SK-N-SH treated with all-trans-retinoic acid at 6 μM for 48 hours (cell line): ENCODE data around the gene BLM.

Experiments used
- ATAC-seq: fragments of 200-7000 bp; cut with Tn5 transposase; 3 replicates; pipeline ENCODE4 v1.9.1; 2020; ENCODE audit warnings: mild to moderate bottlenecking, moderate library complexity
- BACH2 ChIP-seq: fragments of 250-450 bp; sonication (Bioruptor Pico); IDR thresholded peaks from 2 replicates; pipeline ENCODE4 v1.9.0; 2021; ENCODE audit warnings: mild to moderate bottlenecking, borderline replicate concordance
- CSDC2 ChIP-seq: fragments of 250-450 bp; sonication (Bioruptor Pico); IDR thresholded peaks from 2 replicates; pipeline ENCODE4 v1.5.0; 2020; ENCODE audit warnings: mild to moderate bottlenecking, moderate library complexity
- CSRNP3 ChIP-seq: fragments of 250-450 bp; sonication (Bioruptor Pico); IDR thresholded peaks from 2 replicates; pipeline ENCODE4 v1.5.1; 2021; ENCODE audit warnings: mild to moderate bottlenecking, moderate library complexity
- ESRRG ChIP-seq: fragments of 250-450 bp; sonication (Bioruptor Pico); IDR thresholded peaks from 2 replicates; pipeline ENCODE4 v1.6.1; 2021; ENCODE audit warnings: mild to moderate bottlenecking
- GLIS3 ChIP-seq: fragments of 250-450 bp; sonication (Bioruptor Pico); IDR thresholded peaks from 2 replicates; pipeline ENCODE4 v1.5.0; 2020; ENCODE audit warnings: mild to moderate bottlenecking, moderate library complexity
- ISL1 ChIP-seq: fragments of 250-450 bp; sonication (Bioruptor Pico); IDR thresholded peaks from 2 replicates; pipeline ENCODE4 v2.1.2; 2022; ENCODE audit warnings: mild to moderate bottlenecking, moderate library complexity
- OSR1 ChIP-seq: fragments of 250-450 bp; sonication (Bioruptor Pico); IDR thresholded peaks from 2 replicates; pipeline ENCODE4 v1.8.0; 2022; ENCODE audit warnings: moderate library complexity, mild to moderate bottlenecking, inconsistent platforms
- PATZ1 ChIP-seq: fragments of 250-450 bp; sonication (Bioruptor Pico); IDR thresholded peaks from 2 replicates; pipeline ENCODE4 v1.8.0; 2020; ENCODE audit warnings: mild to moderate bottlenecking, moderate library complexity, borderline replicate concordance
- POU6F1 ChIP-seq: fragments of 250-450 bp; sonication (Bioruptor Pico); IDR thresholded peaks from 2 replicates; pipeline ENCODE4 v1.8.0; 2021; ENCODE audit warnings: low read depth, mild to moderate bottlenecking, moderate library complexity, borderline replicate concordance
- PPARA ChIP-seq: fragments of 250-450 bp; sonication (Bioruptor Pico); IDR thresholded peaks from 2 replicates; pipeline ENCODE4 v1.5.0; 2020; ENCODE audit warnings: mild to moderate bottlenecking, borderline replicate concordance
- RARB ChIP-seq: fragments of 250-450 bp; sonication (Bioruptor Pico); IDR thresholded peaks from 2 replicates; pipeline ENCODE4 v1.8.0; 2021; ENCODE audit warnings: mild to moderate bottlenecking, moderate library complexity
- SNAI2 ChIP-seq: fragments of 250-450 bp; sonication (Bioruptor Pico); IDR thresholded peaks from 2 replicates; pipeline ENCODE4 v1.5.0; 2020; ENCODE audit warnings: mild to moderate bottlenecking, moderate library complexity
- TCF4 ChIP-seq: fragments of 250-450 bp; sonication (Bioruptor Pico); IDR thresholded peaks from 2 replicates; pipeline ENCODE4 v1.8.0; 2021; ENCODE audit warnings: mild to moderate bottlenecking, moderate library complexity, borderline replicate concordance
- TSHZ2 ChIP-seq: fragments of 250-450 bp; sonication (Bioruptor Pico); IDR thresholded peaks from 2 replicates; pipeline ENCODE4 v1.5.0; 2020; ENCODE audit warnings: mild to moderate bottlenecking, moderate library complexity
- ZC3H10 ChIP-seq: fragments of 250-450 bp; sonication (Bioruptor Pico); IDR thresholded peaks from 2 replicates; pipeline ENCODE4 v1.5.1; 2021; ENCODE audit warnings: mild to moderate bottlenecking, moderate library complexity
- ZFP3 ChIP-seq: fragments of 250-450 bp; sonication (Bioruptor Pico); IDR thresholded peaks from 2 replicates; pipeline ENCODE4 v1.5.0; 2020; ENCODE audit warnings: mild to moderate bottlenecking, moderate library complexity
- ZNF565 ChIP-seq: fragments of 450-650 bp; formaldehyde crosslinking; conservative IDR thresholded peaks from 2 replicates; pipeline ENCODE4 v1.5.0; 2020; ENCODE audit warnings: low read depth, mild to moderate bottlenecking, moderate library complexity
- ZNF70 ChIP-seq: fragments of 450-650 bp; formaldehyde crosslinking; IDR thresholded peaks from 2 replicates; pipeline ENCODE4 v1.5.0; 2020; ENCODE audit warnings: mild to moderate bottlenecking, moderate library complexity
- ZNF8 ChIP-seq: fragments of 450-650 bp; formaldehyde crosslinking; IDR thresholded peaks from 2 replicates; pipeline ENCODE4 v1.5.0; 2020; ENCODE audit warnings: mild to moderate bottlenecking, moderate library complexity
- TF ChIP-seq, protein P1 (sequence below): fragments of 250-450 bp; sonication (Bioruptor Pico); IDR thresholded peaks from 2 replicates; pipeline ENCODE4 v1.5.1; 2020; ENCODE audit warnings: low read depth, mild to moderate bottlenecking, moderate library complexity

Gene BLM

DNA sequence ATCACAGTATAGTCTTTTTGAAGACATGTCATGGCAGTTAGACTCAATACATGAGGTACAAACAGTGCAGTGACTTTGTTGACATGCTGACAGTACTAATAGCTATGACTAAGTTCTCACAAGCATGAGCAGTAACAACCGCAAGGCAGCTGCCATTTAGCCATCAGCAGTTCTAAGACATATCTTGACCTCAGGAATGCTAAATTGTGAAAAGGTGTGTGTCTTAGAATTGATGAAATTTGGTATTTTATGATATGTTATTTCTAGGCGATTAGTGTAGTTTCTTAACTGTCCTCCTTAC lies 90.6 kb downstream of the BLM start:
- ATAC-seq: no peak
- TF ChIP-seq BACH2 (CRISPR knock-in tag) (no peak), RARB (CRISPR knock-in tag) (no peak), ISL1 (CRISPR knock-in tag) (no peak), GLIS3 (CRISPR knock-in tag) (no peak), POU6F1 (CRISPR knock-in tag) (no peak), CSDC2 (CRISPR knock-in tag) (no peak), ZFP3 (CRISPR knock-in tag) (no peak), TCF4 (CRISPR knock-in tag) (no peak), ZNF8 (CRISPR knock-in tag) (no peak), ESRRG (no peak)
- TF ChIP-seq, protein P1, sequence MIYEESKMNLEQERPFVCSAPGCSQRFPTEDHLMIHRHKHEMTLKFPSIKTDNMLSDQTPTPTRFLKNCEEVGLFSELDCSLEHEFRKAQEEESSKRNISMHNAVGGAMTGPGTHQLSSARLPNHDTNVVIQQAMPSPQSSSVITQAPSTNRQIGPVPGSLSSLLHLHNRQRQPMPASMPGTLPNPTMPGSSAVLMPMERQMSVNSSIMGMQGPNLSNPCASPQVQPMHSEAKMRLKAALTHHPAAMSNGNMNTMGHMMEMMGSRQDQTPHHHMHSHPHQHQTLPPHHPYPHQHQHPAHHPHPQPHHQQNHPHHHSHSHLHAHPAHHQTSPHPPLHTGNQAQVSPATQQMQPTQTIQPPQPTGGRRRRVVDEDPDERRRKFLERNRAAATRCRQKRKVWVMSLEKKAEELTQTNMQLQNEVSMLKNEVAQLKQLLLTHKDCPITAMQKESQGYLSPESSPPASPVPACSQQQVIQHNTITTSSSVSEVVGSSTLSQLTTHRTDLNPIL (CRISPR knock-in tag): no peak

- TF ChIP-seq ZNF8 (CRISPR knock-in tag) (no peak), TCF4 (CRISPR knock-in tag) (no peak), TSHZ2 (CRISPR knock-in tag) (no peak), ESRRG (no peak), ZC3H10 (no peak)
- no peak for ATAC-seq
These were observed 91.5 kb downstream of the BLM start for GRCh38 chr15:90808517-90809235.

DNA sequence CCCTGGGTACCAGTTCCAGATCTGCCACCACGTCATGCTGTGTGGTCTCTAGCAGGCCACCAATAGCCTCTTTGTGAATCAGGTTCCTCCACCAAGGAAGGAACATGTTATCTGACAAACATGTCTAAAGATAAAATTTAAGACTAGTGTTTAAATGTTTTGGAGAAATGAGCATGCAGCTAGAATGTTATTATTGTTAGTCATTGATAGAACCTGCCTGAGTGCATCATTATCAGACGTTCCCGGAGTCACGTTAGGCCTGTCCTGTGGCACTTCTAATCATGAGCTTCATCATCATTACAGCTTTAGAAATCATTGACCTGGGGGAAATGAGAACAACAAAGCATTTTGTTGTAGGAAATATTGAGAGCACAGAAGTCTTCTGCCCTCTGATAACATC lies 92.4 kb downstream of the BLM start:
- no peak for TF ChIP-seq PPARA (CRISPR knock-in tag)
- TF ChIP-seq BACH2 (CRISPR knock-in tag): no peak
- no peak for TF ChIP-seq GLIS3 (CRISPR knock-in tag)
- TF ChIP-seq ZC3H10: no peak
- no peak for TF ChIP-seq ESRRG
- TF ChIP-seq ZNF70 (CRISPR knock-in tag): no peak
- TF ChIP-seq ZNF565 (CRISPR knock-in tag): no peak
- no peak for TF ChIP-seq PATZ1 (CRISPR knock-in tag)
- no peak for TF ChIP-seq CSRNP3
- no peak for TF ChIP-seq ZNF8 (CRISPR knock-in tag)
- no peak for TF ChIP-seq TSHZ2 (CRISPR knock-in tag)
- no peak for TF ChIP-seq OSR1
- no peak for TF ChIP-seq SNAI2 (CRISPR knock-in tag)
- no peak for ATAC-seq
